ENCODE measurements around the gene STK33. TPM values are rescaled to one million over a fixed set of nuclear protein-coding genes. Genes with fewer than 3 reads are reported as not detected.

Gene STK33
- total RNA-seq, 4 donors from 2014 or later, result 0.76 TPM; not detected in 3

- peak; percentile 58 to 59 for TF ChIP-seq CTCF (IDR thresholded peaks at IDR 0.05)
- no peak for TF ChIP-seq POLR2AphosphoS5 (IDR thresholded peaks at IDR 0.05)
- WGBS, result 23% methylated on average over 5 of the region's 5 CpGs
- no peak for DNase-seq (ENCODE audit: low spot score in 2 of 2)
- Histone ChIP-seq H3K9me3 (no peaks in the 10 kb centered on the region), H3K27me3 (no peaks in the 10 kb centered on the region), H3K36me3 (no peaks in the 10 kb centered on the region), H3K4me3 (no peak overlapping the region), H3K27ac (no peak overlapping the region), H3K4me1 (no peaks in the 10 kb centered on the region)
Observed at GRCh38 chr11:8566613-8567210, 27.3 kb downstream of the STK33 start.

GRCh38 chr11:8564526-8564925 is 29.5 kb downstream of the STK33 start:
- Histone ChIP-seq H3K4me3 (no peak overlapping the region), H3K27me3 (no peaks in the 10 kb centered on the region), H3K9me3 (no peaks in the 10 kb centered on the region), H3K27ac (no peak overlapping the region), H3K4me1 (no peaks in the 10 kb centered on the region), H3K36me3 (no peaks in the 10 kb centered on the region)
- WGBS, result 69% methylated on average over 2 of the region's 2 CpGs
- TF ChIP-seq CTCF (IDR thresholded peaks at IDR 0.05) (no peak), EP300 (IDR thresholded peaks at IDR 0.05) (no peak), POLR2A (IDR thresholded peaks at IDR 0.05) (no peak), POLR2AphosphoS5 (IDR thresholded peaks at IDR 0.05) (no peak)
- DNase-seq (ENCODE audit: low spot score in 2 of 2), result no peak

- no peak for TF ChIP-seq POLR2AphosphoS5 (IDR thresholded peaks at IDR 0.05)
- TF ChIP-seq EP300 (IDR thresholded peaks at IDR 0.05), result no peak
- TF ChIP-seq CTCF (IDR thresholded peaks at IDR 0.05), result no peak
- Histone ChIP-seq H3K4me3 (no peak overlapping the region), H3K9me3 (no peaks in the 10 kb centered on the region), H3K27ac (no peak overlapping the region), H3K36me3 (no peaks in the 10 kb centered on the region), H3K4me1 (no peaks in the 10 kb centered on the region), H3K27me3 (no peaks in the 10 kb centered on the region)
- no peak for DNase-seq (ENCODE audit: low spot score in 2 of 2)
- 85% methylated on average over 3 of the region's 3 CpGs for WGBS
Observed at GRCh38 chr11:8561461-8561860, 32.6 kb downstream of the STK33 start.

- WGBS, result 62% methylated on average over 4 of the region's 4 CpGs
- H3K9me3 ChIP-seq, result no peaks in the 10 kb centered on the region
- no peak overlapping the region for H3K27ac ChIP-seq
- TF ChIP-seq POLR2A (IDR thresholded peaks at IDR 0.05) (no peak), CTCF (IDR thresholded peaks at IDR 0.05) (no peak), POLR2AphosphoS5 (IDR thresholded peaks at IDR 0.05) (no peak), EP300 (IDR thresholded peaks at IDR 0.05) (no peak)
- DNase-seq (ENCODE audit: low spot score in 2 of 2), result no peak
- H3K4me1 ChIP-seq, result no peaks in the 10 kb centered on the region
- H3K36me3 ChIP-seq, result no peaks in the 10 kb centered on the region
- no peak overlapping the region for H3K4me3 ChIP-seq
- no peaks in the 10 kb centered on the region for H3K27me3 ChIP-seq
Observed at GRCh38 chr11:8558436-8558835, 35.6 kb downstream of the STK33 start.

- 66% methylated on average over 4 of the region's 4 CpGs for WGBS
- H3K27ac ChIP-seq, result no peak overlapping the region
- no peaks in the 10 kb centered on the region for H3K9me3 ChIP-seq
- peaks cover 5% of the 10 kb centered on the region for H3K27me3 ChIP-seq
- H3K4me3 ChIP-seq, result no peak overlapping the region
- no peaks in the 10 kb centered on the region for H3K4me1 ChIP-seq
- H3K36me3 ChIP-seq, result no peaks in the 10 kb centered on the region
- DNase-seq (ENCODE audit: low spot score in 2 of 2), result no peak
- no peak for TF ChIP-seq CTCF (IDR thresholded peaks at IDR 0.05)
- no peak for TF ChIP-seq POLR2AphosphoS5 (IDR thresholded peaks at IDR 0.05)
- no peak for TF ChIP-seq POLR2A (IDR thresholded peaks at IDR 0.05)
- TF ChIP-seq EP300 (IDR thresholded peaks at IDR 0.05), result no peak
Observed at GRCh38 chr11:8545698-8546366, 48.2 kb downstream of the STK33 start.
